Ureter (tissue), 1 donor: ENCODE measurements around the gene LSAMP. TPM values are rescaled to one million over a fixed set of nuclear protein-coding genes. Genes with fewer than 3 reads are reported as not detected.
A peak's percentile ranks its signal among the peaks of the same experiment; 100 is the strongest.

Experiments
- DNase-seq: peaks from one replicate; pipeline ENCODE4 v3.0.0-alpha.2; 2020; ENCODE audit warnings: low spot score
- total RNA-seq: library from RNA; stranded (reverse); gene quantifications from one replicate; pipeline ENCODE4 v1.2.4, GENCODE V29; 2023
- donor health status: DM: yes; HTN: yes; CAD: no.

Gene LSAMP
- total RNA-seq, 1 donor from 2014 or later = 7.3 TPM

DNA sequence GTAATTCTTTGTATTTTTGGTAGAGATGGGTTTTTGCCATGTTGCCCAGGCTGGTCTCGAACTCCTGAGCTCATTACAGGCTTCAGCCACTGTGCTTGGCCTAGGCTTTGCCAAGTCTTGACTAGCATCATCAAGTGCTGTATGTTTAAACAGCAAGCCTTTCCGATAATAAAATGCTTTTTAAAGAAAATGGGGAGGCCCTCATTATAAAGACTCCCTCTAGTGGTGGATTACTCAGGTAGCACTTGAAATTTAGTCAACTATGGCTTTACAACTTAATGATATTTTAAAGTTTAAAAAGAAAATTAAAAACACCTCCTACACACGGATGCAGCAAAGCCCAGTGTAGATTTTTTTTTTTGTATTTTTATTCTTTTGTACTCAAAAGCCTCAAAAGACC is 608.3 kb downstream of the LSAMP start:
- no peak for DNase-seq

DNA sequence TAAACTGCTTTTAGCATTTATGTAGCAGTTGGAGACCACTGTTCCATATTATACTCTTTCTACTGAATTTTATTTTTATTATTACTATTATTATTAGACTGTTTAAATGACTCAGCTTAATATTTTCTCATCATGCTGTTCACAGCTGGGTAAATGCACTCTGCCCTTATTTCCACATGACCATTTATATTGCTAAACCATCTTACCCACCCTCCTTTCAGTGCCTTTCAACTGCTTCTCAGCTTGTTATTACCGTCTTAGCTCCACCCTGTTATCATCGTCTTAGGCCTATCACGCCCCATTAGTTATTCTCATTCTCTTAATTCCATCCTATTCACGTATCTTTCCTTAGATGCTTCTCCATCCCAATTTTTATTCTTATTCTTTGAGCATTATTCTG is 609.3 kb downstream of the LSAMP start:
- DNase-seq = no peak

DNA sequence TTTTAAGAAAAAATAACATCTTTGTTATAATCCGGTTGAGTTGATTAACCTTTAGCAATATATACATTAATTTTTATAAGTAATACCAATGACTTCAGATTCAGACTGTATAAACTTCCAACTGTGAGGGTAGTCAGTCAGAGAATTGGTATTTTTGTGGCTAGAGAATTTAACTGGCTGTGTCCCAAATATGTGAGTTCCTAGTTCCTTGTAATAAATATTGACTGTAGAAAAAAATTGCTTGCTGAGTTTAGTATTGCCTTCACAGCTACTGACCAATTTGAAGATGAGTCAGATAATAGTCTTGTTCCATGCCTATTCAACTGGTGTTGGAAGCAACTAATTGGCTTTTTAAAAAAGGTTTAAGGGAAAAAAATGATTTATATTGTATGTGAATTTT is 611.2 kb downstream of the LSAMP start:
- DNase-seq = no peak

DNA sequence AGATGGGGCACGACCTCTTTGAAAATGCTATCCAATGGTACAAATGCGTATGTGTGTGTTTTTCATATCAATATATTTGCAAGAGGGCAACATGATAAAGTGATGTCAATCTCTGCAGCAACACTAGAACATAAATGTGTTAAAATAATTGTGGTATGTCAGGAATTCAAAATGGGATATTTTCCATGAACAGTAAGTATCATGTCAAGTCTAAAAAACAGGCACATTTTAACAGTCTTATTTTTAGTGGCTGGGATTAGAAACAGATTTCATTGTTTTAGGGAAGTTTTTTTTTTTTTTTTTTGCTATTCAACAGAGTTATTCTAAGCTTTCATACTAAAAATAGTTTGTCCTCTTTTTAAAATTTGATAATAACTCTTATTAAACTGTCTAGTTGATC is 612.2 kb downstream of the LSAMP start:
- no peak for DNase-seq

DNA sequence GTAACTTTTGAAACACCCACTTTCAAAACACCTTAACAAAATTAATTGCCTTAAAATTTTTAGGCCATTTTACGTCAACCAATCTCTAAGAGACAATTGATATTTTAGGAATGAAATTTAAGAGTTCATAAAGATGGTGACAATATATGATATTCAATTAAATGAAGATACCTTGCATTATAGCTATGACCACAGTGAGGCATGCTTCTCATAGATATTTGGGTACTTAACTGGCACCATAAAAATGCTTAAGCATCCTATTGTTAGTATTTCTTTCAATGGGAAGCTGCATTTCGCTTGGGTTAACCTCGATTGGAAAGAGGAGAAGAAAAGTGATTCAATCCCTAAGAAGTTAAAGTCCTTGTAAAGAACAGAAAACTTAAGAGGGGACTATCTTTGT is 613.0 kb downstream of the LSAMP start:
- no peak for DNase-seq

DNA sequence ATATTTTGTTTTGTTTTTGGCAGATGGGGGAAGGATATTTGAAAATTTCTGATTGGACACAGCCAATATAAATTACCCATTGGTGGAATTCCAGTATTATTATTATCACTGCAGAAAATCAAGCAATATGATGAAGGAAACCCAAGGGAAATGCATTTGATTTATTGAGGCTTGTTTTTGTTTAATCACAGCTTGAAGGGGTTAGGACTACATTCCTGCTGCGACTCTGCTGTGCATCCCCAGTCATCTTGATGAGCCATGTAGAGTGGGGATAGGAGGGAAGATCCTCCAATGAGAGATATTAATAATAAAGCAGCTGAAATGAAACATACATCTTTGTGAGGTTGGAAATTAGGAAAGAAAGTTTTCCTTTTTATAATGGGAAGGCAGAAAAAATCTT is 613.4 kb downstream of the LSAMP start:
- DNase-seq = no peak

DNA sequence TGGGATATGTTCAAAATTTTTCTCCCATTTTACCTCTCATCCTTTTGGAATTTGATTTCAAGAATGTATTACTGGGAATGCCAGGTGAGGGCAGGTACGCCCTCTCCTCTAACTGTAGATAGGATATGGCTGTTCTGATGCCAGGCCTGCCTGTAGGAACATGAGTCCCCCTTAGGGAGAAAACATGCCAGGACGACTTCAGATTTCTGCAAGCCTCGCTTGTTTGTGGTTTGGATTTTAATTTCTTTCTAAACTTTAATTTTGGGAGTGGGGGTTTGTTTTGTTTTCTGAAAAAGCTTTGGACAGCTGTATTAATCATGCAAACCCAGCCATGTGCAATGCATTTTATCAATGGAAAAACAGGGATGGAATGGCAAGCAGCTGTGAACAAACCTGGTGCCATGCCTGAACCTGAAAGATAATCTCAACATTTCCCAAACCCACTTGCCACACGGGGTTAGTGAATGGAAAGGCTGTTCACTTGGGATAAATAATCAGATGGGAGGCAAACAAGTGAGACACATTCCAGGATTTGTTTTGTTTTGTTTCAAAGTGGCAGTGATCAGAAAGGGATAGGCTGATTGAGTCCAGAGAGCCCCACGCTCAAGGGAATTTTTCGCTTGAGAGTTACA is 614.4 kb downstream of the LSAMP start:
- no peak for DNase-seq

DNA sequence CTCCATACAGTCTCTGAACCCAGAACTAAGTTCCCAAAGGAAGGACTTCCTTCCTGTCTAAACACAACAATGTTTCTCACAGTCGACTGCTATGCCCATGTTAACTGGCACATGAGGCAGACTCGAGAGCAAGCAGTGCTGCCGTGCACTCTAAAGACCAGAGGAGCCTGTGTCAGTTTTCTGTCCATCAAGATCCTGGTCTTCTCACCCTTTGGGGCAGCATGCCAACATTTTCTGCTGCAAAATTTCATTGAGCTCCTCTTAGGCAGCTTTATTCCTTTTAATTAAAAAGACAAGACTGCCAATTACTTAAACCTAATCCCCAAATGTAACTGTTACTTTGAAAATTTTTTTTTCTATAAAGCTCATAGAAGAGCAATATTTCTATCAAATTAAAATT is 616.9 kb downstream of the LSAMP start:
- DNase-seq = no peak

DNA sequence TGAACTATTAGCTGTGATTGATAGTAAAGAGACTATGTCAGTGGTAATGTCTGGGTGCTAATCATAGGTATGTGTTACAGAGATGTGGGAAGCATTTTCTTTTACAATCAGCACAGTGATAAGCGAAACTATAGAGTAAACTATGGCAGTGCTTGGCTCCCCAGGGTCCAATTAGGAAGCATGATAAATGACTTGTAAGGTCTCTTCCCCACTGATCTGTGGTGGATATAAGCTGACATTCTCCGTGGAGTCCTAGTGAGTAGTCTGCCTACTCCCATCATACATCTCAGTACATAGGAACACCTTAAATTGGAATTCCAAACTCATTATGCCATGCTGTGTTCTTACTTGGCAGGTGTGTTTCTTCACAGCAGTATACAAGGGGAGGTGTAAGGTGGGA is 617.8 kb downstream of the LSAMP start:
- no peak for DNase-seq

DNA sequence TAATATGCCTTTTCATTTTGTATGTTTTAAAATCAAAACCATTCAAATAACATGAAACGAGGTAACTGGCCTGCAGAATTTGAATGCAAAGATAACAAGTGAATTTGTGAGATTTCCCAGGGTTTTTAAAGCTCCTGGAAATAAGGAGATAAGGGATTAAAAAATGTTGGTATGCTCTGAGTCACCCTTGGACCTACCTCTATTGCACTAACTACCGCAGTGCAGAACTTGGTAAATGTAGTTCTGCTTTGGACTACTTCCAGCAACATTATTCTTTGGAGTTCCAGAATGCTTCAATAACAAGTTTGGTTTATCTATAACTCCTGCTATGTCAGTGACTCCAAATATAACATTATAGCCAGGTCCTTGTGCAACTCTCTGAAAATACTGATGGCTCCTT is 620.2 kb downstream of the LSAMP start:
- DNase-seq = no peak

DNA sequence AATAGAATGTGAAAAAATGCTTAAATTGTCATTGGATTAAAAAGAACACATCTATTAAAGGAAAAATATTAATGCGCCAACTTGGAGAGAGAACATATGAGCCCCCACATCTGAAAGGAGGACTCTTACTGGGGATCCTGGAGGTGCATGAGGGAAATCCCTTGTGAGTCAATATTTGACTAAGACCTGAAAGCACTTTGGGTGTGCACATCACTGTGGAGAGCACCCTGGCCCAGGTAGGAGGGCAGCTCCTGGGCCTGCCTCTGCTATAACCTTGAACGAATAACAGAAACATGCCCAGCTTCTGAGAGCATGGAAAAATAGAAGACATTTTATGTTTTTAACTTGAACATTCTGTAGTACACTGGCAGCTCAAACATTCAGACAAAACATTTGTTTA is 622.2 kb downstream of the LSAMP start:
- no peak for DNase-seq

DNA sequence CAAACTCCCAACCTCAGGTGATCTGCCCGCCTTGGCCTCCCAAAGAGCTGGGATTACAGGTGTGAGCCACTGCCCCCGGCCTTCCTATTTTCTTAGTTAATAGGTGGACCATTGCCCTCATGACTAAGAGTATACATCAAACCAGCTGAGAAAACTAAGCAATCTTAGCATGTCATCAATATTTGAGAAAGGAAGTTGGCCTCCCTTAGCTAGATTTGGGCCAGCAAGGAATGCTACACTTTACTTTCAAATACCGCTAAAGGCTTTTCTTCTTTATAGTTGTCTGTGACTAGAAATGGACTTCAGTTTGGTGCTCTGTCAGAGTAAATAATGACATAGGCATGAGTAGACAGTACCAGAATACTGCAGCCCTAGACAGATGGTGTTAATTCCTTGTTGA is 622.7 kb downstream of the LSAMP start:
- DNase-seq = no peak

DNA sequence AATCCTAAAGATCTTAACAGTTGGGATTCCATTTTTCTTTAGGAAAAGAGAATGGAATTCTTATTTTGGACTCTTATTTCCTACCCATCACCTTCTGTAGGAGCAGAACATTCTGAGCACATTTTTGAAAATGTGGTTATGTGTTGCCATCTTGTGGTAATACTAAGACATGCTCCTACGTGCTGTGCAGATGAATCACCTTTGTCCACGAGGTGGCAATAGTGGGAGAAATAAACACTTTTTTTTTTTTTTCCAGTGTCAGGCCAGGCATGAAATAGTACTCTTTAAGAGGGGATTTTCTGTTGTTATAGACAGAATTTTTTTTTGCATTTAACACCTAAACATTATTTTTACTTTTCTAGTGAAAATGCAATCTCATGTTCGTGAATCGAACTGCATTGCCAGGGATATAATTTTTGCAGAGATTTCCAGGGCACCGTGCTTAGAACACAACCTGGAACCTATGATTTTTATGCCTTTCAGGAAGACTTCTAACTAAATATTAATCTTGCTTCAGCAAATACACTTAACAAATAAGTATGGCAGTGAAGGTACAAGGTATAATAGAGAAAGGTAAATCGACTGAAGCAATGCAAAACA is 625.4 kb downstream of the LSAMP start:
- peak; percentile 70 for DNase-seq

DNA sequence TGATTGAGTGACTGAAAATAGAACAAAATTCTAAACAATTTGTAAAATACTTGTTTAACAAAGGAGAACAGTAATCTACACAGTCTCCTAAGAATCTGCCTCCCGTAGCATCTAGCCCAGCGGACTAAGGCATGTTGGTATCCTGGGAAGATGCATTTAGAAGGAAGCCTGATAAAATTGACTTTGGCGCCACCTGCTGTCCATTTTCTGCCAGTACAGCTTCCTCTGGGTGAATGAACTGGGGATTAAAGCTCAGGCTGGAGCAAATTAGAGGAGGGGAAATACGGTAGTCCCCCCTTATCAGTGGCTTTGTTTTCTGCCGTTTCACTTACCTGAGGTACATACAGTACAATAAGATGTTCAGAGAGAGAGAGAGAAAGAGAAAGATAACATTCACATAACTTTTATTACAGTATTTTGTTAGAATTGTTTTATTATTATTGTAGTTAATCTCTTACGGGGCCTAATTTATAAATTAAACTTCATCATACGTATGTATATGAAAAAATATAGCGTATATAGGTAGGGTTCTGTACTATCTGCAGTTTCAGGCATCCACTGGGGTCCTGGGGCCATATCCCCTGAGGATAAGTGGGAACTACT is 630.4 kb downstream of the LSAMP start:
- DNase-seq = peak; percentile 76

DNA sequence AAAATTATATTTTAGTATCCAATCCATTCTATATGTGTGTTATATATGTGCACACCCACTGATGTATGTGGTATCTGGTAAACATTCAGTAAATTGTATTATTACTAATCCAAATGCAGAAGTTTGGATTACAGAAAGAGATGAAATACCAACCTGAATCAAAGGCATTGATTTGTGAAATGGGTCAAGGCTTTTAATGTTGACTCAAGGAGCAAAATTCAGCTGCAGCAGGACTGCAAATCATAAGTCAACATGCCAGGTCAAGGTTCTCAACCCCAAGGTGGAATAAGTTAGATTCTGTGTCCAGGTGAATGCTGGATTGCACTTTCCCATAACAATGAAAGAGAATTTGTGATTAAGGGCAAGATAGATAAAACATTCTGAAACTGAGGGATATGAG is 631.3 kb downstream of the LSAMP start:
- DNase-seq = no peak

DNA sequence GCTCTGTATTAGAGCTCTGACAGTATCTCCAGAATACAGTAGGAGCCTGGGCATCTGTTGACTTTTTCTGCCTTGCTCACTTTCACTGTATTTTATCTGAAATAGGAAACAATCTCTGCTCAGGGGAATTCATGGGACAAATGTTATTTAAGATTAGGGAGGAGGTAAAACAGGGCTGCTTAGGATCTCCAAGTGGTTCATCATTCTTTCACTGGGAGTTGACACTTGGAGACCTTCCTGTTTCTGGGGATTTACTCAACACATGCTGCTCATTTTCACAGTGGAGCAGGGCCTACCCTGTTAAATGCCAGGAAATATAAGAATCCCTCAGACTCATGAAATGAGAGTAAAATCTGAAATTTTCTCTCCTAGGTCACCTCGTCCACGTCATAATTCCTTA is 636.5 kb downstream of the LSAMP start:
- DNase-seq = no peak

DNA sequence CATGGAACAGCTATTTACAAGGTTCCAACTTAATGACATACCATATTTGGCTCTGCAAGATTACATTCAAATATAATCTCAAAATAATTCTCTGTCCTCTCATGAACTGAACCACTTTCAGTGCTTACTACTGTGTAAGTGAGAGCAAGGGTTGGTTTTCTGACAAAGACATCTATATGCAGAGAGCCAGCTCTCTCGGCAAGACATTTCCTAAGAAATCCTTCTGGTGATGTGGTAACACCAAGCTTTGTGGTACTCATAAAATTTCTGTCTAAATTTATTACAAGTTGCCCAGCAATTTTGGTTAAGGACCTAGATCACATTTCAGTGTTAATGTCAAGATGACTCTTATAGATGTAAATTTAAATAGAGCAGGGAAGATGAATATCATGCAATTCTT is 637.0 kb downstream of the LSAMP start:
- DNase-seq = no peak

DNA sequence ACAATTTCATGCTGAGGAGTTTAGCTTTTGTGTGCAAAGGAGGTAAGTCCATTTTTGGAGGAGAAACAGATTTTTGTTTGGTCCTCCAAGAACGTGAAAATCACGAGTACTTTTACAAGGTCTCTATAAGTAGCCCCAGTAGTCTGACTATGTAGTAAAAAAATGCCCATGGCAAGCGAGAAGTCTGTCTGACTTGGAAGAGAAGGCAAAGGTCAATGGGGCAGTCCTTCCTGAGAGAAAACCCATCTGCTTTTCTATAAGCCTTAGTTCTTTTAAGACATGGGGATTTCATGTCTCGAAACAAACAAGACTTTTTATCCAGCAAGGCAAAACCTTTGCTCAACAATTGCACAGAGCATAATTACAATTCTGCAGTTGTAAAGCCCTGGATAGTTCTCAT is 638.8 kb downstream of the LSAMP start:
- no peak for DNase-seq

DNA sequence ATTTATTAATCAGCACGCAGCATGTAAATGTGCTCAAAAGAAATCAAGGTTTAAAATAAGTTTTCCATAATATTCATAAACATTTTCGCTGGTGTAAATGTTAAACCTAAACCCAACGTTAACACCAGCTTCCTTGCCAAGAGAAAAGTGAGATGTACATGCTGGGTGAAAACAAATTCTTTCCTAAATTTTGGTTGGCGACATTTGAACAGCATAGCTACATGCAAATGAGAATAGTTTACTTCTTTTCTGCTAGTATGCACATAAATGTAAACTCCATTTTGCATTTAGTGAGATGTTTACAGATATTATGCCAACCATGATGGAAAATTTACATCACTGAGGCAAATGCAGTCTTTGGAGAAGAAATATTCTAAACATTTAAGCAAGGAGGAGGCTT is 639.8 kb downstream of the LSAMP start:
- DNase-seq = no peak

DNA sequence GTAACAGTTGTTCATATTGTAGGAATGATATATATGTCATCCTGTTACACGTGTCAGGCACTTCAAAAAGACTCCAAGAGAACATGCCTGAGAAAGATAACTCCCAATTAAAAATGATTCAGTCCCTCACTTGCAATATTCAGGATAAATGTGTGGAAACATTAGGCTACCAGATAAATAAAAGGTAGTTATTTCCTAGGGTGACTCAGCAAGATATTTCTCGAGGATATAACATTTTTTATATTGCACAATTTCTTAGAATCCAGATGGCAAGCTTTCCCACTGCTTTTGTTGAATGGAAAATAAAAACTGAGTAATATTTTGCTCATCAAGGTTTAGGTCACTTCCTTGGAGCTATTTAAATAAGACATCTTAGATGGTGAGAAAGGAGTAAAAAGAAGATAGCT is 640.6 kb downstream of the LSAMP start:
- DNase-seq = no peak

DNA sequence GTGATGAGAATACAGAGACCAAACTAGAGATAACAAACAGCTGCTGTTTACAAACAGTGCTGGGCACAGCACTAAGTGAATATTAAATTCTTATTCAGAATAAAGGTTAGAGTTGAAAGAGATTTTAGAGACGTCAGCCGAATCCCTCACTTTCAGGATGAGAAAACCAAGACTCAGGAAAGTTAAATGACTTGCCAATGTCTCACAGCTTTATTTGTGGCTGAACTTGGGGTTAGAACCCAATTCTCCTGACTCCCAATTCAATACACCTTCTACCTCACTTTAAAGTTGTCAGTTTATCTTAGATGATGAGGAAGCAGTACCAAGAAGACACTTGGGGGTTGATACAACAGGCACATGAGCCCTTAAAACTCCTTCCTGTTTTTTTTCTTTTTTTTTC is 641.1 kb downstream of the LSAMP start:
- no peak for DNase-seq

DNA sequence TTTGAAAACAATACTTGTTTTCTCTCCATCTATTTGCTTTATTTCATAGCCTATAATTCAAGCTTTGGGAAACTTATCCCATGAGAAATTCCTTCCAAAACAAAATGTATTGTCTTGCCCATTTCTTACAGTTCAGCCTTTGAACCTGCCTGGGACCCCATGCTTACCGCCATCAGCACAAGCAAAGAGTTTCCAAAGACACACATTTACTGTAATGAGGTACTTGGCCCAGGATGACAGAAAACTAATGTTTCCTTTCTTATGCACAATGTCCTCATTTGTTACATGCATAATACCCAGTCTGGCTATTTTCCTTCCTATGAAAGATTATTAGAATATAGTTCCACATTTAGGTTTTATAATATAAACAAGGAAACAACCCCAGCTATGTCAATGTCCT is 641.6 kb downstream of the LSAMP start:
- no peak for DNase-seq

DNA sequence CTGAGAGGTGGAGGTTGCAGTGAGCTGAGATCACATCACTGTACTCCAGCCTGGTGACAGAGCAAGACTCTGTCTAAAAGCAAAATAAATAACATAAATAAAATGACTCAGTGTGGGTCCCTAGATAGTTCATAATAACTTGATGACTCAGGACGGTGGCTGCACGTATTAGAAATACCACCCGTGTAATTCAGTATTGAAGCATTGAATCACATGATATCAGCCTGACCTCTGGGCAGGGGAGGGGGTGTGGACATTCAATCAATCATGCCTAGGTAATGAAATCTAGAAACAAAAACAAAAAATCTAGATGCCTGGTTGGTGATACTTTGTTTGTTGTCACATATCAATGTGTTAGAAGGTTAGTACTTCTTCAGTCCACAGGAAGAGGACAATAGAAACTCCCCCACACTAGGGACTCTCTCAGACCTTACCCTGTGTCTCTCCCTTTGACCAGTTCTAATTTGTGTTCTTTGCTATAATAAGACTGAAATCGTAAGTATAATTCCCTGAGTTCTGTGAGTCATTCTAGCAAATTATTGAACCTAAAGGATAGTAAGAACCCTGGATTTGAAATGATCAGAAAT is 644.7 kb downstream of the LSAMP start:
- no peak for DNase-seq
